Measurements from ENCODE around the gene MARCKSL1. TPM values are rescaled to one million over a fixed set of nuclear protein-coding genes. Genes with fewer than 3 reads are reported as not detected.
A peak's percentile ranks its signal among the peaks of the same experiment; 100 is the strongest.

The MARCKSL1 gene
- polyA plus RNA-seq, 3 donors: 13.9 to 150 (median 40.3) TPM

- H3K4me2 ChIP-seq (replicated peaks; ENCODE audit: extremely low read depth, low read length, poor library complexity, severe bottlenecking): no peak overlapping the region
- H3K4me3 ChIP-seq (replicated peaks in 1 of 3; ENCODE audit: low read depth in 2 of 3, low read length in 3 of 3): no peak overlapping the region
- Mint-ChIP-seq H3K27ac (no peak overlapping the region), H3K9me3 (no peaks in the 10 kb centered on the region), H3K4me3 (no peak overlapping the region), H3K27me3 (ENCODE audit: low read depth in 3 of 3) (peaks cover 0 to 3% (median 1%) of the 10 kb centered on the region in 3 donors), H3K4me1 (peaks cover 3% of the 10 kb centered on the region), H3K36me3 (peaks cover 79 to 90% of the 10 kb centered on the region in 2 donors)
- no peaks in the 10 kb centered on the region for H3K79me2 ChIP-seq (ENCODE audit: insufficient read depth, low read length)
- H3K36me3 ChIP-seq (replicated peaks in 1 of 2; ENCODE audit: control insufficient read depth in 1 of 2, insufficient read depth in 2 of 2, low read length in 2 of 2): peaks cover 65 to 90% of the 10 kb centered on the region in 2 donors
- 100% methylated on average over 1 of the region's 1 CpG for WGBS (ENCODE audit: insufficient coverage)
- H3K9ac ChIP-seq (ENCODE audit: insufficient read depth, low read length, poor library complexity, severe bottlenecking): no peak overlapping the region
- no peak for DNase-seq
- no peaks in the 10 kb centered on the region for H3K9me3 ChIP-seq (replicated peaks in 1 of 2; ENCODE audit: control insufficient read depth in 1 of 2, insufficient read depth in 1 of 2, low read length in 2 of 2)
- H3K4me1 ChIP-seq (ENCODE audit: control insufficient read depth in 1 of 2, insufficient read depth in 2 of 2, low read length in 2 of 2): no peaks in the 10 kb centered on the region
- no peak for TF ChIP-seq CTCF (IDR thresholded peaks at IDR 0.05)
- no peak overlapping the region for H3K27ac ChIP-seq (ENCODE audit: low read depth in 1 of 2, low read length in 2 of 2)
- H3K27me3 ChIP-seq (ENCODE audit: control insufficient read depth in 2 of 2, insufficient read depth in 2 of 2, low read length in 2 of 2): no peaks in the 10 kb centered on the region
- intact Hi-C loops (cut with micrococcal nuclease): loop anchor here (2.0 to 10.0 kb wide), 3 partner anchors 39 to 159 kb away; no protein-coding TSS in a partner anchor
- H4K20me1 ChIP-seq (ENCODE audit: insufficient read depth, low read length): peaks cover 16% of the 10 kb centered on the region
- H2AFZ ChIP-seq (ENCODE audit: insufficient read depth, low read depth, low read length, poor library complexity, severe bottlenecking): no peak overlapping the region
Measured at GRCh38 chr1:32373996-32374592, 38.1 kb upstream of the MARCKSL1 start.

- Histone ChIP-seq H4K20me1 (ENCODE audit: insufficient read depth, low read length) (peaks cover 16% of the 10 kb centered on the region), H3K4me1 (ENCODE audit: control insufficient read depth in 1 of 2, insufficient read depth in 2 of 2, low read length in 2 of 2) (no peaks in the 10 kb centered on the region), H3K4me3 (replicated peaks in 1 of 3; ENCODE audit: low read depth in 2 of 3, low read length in 3 of 3) (no peak overlapping the region), H3K27ac (ENCODE audit: low read depth in 1 of 2, low read length in 2 of 2) (no peak overlapping the region), H3K79me2 (ENCODE audit: insufficient read depth, low read length) (no peaks in the 10 kb centered on the region), H3K9me3 (replicated peaks in 1 of 2; ENCODE audit: control insufficient read depth in 1 of 2, insufficient read depth in 1 of 2, low read length in 2 of 2) (no peaks in the 10 kb centered on the region), H3K9ac (ENCODE audit: insufficient read depth, low read length, poor library complexity, severe bottlenecking) (no peak overlapping the region), H3K27me3 (ENCODE audit: control insufficient read depth in 2 of 2, insufficient read depth in 2 of 2, low read length in 2 of 2) (no peaks in the 10 kb centered on the region), H2AFZ (ENCODE audit: insufficient read depth, low read depth, low read length, poor library complexity, severe bottlenecking) (no peak overlapping the region), H3K4me2 (replicated peaks; ENCODE audit: extremely low read depth, low read length, poor library complexity, severe bottlenecking) (no peak overlapping the region), H3K36me3 (replicated peaks in 1 of 2; ENCODE audit: control insufficient read depth in 1 of 2, insufficient read depth in 2 of 2, low read length in 2 of 2) (peaks cover 64 to 90% of the 10 kb centered on the region in 2 donors)
- intact Hi-C loops (cut with micrococcal nuclease): loop anchor here (2.0 to 10.0 kb wide), 3 partner anchors 37 to 157 kb away; no protein-coding TSS in a partner anchor
- H3K36me3 Mint-ChIP-seq: peaks cover 78 to 89% of the 10 kb centered on the region in 2 donors
- DNase-seq: peak; percentile 44 to 62 (median 54)
- peak; percentile 44 for TF ChIP-seq CTCF (IDR thresholded peaks at IDR 0.05)
- peaks cover 3% of the 10 kb centered on the region for H3K4me1 Mint-ChIP-seq
- H3K27me3 Mint-ChIP-seq (ENCODE audit: low read depth in 3 of 3): peaks cover 0 to 3% (median 1%) of the 10 kb centered on the region in 3 donors
- no peaks in the 10 kb centered on the region for H3K9me3 Mint-ChIP-seq
- WGBS (ENCODE audit: insufficient coverage): 33% methylated on average over 3 of the region's 5 CpGs
- H3K27ac Mint-ChIP-seq: peak overlapping the region in 2 of 7 donors; percentile 5 to 33
- H3K4me3 Mint-ChIP-seq: no peak overlapping the region
Measured at GRCh38 chr1:32372149-32372756, 36.2 kb upstream of the MARCKSL1 start.
